HUES48 (cell line): Measurements from ENCODE around the gene MESP2.
"Not testable (repeated sequence)": the region's sequence is repeated elsewhere in the genome, so short reads cannot be mapped to it uniquely, and the experiment has no call there.

Experiments used
- H3K27ac ChIP-seq: one replicate; pipeline ENCODE4 v1.7.0; 2013; ENCODE audit warnings: low read depth, low read length, inconsistent platforms
- H3K27me3 ChIP-seq: 2 replicates; pipeline ENCODE4 v1.6.1; 2013; ENCODE audit warnings: mild to moderate bottlenecking, low read length; ENCODE audit not compliant: control insufficient read depth, insufficient read depth
- H3K36me3 ChIP-seq: 2 replicates; pipeline ENCODE4 v1.6.1; 2013; ENCODE audit warnings: low read length; ENCODE audit not compliant: control insufficient read depth, insufficient read depth
- H3K4me1 ChIP-seq: 2 replicates; pipeline ENCODE4 v1.6.1; 2013; ENCODE audit warnings: mild to moderate bottlenecking, low read length; ENCODE audit not compliant: control insufficient read depth, insufficient read depth
- H3K4me3 ChIP-seq: 2 replicates; pipeline ENCODE4 v1.5.1; 2013; ENCODE audit warnings: mild to moderate bottlenecking, low read depth, low read length
- H3K9ac ChIP-seq: 2 replicates; pipeline ENCODE4 v1.6.1; 2013; ENCODE audit warnings: mild to moderate bottlenecking, low read depth, low read length, moderate library complexity
- H3K9me3 ChIP-seq: 2 replicates; pipeline ENCODE4 v1.6.1; 2013; ENCODE audit warnings: low read length; ENCODE audit not compliant: control insufficient read depth, insufficient read depth

The MESP2 gene

GRCh38 chr15:89781055-89781454, 4.9 kb downstream of the MESP2 start:
- Histone ChIP-seq H3K27me3 (peaks cover 23% of the 10 kb centered on the region), H3K9me3 (no peaks in the 10 kb centered on the region), H3K4me3 (no peak overlapping the region), H3K4me1 (peaks cover 17% of the 10 kb centered on the region), H3K9ac (no peak overlapping the region), H3K27ac (no peak overlapping the region), H3K36me3 (no peaks in the 10 kb centered on the region)

DNA sequence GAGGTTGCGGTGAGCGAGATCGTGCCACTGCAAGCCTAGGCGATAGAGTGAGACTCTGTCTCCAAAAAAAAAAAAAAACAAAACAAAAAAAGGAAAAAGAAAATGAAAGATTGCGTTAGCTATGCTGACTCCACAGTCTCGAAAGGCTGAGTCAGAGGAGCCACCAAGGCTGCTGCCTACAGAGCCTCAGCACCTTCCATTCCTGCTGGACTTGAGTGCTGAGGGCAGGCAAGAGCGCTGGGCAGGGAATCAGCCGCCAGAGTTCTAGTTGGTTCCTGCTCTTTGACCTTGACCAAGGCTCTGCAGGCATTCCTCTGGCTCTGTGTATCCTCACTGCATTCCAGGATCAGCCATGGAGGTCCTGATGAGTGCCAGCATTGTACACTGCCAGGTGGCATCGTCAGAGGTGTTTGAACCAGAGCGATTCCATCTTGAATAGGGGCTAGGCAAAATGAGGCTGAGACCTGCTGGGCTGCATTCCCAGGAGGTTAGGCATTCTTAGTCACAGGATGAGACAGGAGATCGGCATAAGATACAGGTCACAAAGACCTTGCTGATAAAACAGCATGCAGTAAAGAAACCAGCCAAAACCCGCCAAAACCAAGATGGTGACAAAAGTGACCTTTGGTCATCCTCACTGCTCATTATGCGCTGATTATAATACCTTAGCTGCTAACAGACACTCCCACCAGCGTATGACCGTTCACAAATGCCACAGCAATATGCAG, 5.9 kb downstream of the MESP2 start:
- H3K4me1 ChIP-seq = peaks cover 17% of the 10 kb centered on the region
- no peak overlapping the region for H3K4me3 ChIP-seq
- H3K9me3 ChIP-seq = no peaks in the 10 kb centered on the region
- H3K36me3 ChIP-seq = no peaks in the 10 kb centered on the region
- H3K27me3 ChIP-seq = peaks cover 14% of the 10 kb centered on the region
- H3K27ac ChIP-seq = no peak overlapping the region
- H3K9ac ChIP-seq = no peak overlapping the region

DNA sequence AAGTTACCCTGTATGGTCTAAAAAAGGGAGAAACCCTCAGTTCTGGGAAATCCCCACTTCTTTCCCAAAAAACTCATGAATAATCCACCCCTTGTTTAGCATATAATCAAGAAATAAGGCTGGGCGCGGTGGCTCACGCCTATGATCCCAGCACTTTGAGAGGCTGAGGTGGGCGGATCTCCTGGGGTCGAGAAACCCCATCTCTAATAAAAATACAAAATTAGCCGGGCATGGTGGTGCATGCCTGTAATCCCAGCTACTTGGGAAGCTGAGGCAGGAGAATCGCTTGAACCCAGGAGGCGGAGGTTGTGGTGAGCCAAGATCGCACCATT, 6.5 kb downstream of the MESP2 start:
- H3K36me3 ChIP-seq, H3K9me3 ChIP-seq, H3K9ac ChIP-seq, H3K27me3 ChIP-seq, H3K4me3 ChIP-seq, H3K27ac ChIP-seq: not testable (repeated sequence)
- H3K4me1 ChIP-seq = peaks cover 17% of the 10 kb centered on the region

DNA sequence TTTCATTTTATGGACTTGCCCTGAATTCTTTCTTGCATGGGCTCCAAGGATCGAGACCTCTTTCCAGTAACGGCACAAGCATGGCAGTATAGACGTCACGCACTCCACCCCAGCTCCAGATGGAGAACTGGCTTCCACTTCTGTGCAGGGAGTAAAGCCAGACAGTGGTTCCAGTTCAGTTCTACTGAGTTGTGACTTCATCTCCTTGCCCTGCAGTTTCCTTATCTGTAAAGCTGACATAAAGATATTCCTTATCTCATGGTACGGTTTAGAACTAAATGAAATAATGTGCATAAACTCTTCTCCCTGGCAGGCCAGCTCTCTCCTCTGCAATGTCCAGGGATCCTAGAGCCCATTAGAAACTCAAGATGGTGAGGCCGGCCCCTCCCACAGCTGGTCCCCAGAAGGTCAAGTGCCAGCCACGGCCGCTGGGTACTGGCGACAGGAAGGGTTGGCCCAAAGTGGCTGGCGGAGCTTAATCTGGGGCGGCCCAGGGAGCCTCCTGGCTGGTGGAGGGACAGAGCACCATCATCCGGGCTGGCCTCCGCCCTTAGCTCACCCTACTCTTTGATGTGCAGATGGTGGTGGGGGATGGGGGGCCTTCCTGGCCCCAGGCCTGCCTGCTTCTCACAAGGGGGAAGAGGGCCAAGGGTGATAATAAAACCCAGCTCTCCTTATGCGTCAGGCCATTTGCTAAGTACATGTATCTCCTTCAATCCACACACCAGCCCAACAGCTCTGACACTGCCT, 7.2 kb downstream of the MESP2 start:
- Histone ChIP-seq H3K27me3 (peaks cover 4% of the 10 kb centered on the region; the same call in 1 of the 2 replicates), H3K9me3 (no peaks in the 10 kb centered on the region), H3K9ac (no peak overlapping the region), H3K4me3 (no peak overlapping the region), H3K27ac (peak overlapping the region; percentile 52), H3K36me3 (no peaks in the 10 kb centered on the region), H3K4me1 (peaks cover 17% of the 10 kb centered on the region)

- Histone ChIP-seq H3K27me3 (peaks cover 4% of the 10 kb centered on the region; the same call in 1 of the 2 replicates), H3K9me3 (no peaks in the 10 kb centered on the region), H3K4me3 (no peak overlapping the region), H3K9ac (no peak overlapping the region), H3K4me1 (peaks cover 17% of the 10 kb centered on the region), H3K36me3 (no peaks in the 10 kb centered on the region), H3K27ac (peak overlapping the region; percentile 52)
Observed at GRCh38 chr15:89783861-89784685, 7.9 kb downstream of the MESP2 start.

DNA sequence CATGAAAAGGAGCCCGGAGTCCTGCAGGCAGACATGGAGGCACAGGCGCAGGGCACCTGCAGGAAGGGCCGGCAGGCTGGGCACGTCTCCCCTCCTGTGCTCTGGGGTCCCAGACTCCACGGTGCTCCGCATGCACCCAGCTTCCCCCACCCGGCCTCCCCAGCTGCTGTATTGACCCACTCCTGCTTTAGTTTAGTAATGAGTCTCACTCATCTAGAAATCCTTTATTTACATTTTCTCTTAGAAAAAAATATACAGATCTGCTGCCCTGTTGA, 8.5 kb downstream of the MESP2 start:
- Histone ChIP-seq H3K9me3 (no peaks in the 10 kb centered on the region), H3K36me3 (no peaks in the 10 kb centered on the region), H3K4me3 (no peak overlapping the region), H3K4me1 (peaks cover 17% of the 10 kb centered on the region), H3K27me3 (peaks cover 4% of the 10 kb centered on the region; the same call in 1 of the 2 replicates), H3K9ac (no peak overlapping the region), H3K27ac (no peak overlapping the region)

DNA sequence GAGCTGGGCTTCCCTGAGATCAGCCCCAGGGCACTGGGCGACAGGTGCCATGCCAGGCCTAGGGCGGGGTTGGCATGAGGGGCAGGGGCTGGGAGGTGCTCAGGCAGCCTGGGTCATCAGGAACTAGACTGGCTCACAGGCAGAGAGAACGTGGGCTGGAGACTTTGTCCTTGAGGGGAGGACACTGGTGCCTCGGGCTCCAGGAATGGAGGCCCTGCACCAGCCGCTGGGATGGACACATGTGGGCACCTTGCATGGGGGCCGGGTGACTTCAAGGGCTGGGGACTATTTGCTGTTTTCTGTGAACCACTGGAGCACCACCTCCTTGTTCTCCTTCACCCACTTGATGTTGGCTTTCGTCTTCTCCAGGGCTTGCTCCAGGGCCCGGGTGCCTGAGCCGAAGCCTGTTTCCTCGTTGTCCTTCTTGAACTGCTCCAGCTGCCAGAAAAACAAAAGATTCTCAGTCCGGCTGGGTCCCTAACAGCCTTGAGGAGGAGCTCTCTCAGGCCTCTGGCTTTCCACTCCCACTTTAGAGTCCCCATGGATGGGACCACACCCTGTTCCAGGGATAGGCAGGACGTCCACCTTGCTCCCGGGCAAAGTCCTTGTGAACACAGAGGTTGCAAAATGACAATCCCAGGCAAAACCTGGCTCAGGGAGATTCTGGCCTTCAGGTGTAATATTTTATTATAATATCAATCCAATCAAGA, 9.1 kb downstream of the MESP2 start:
- H3K27ac ChIP-seq = no peak overlapping the region
- no peaks in the 10 kb centered on the region for H3K36me3 ChIP-seq
- peaks cover 4% of the 10 kb centered on the region; the same call in 1 of the 2 replicates for H3K27me3 ChIP-seq
- H3K4me3 ChIP-seq = no peak overlapping the region
- peaks cover 17% of the 10 kb centered on the region for H3K4me1 ChIP-seq
- H3K9ac ChIP-seq = no peak overlapping the region
- no peaks in the 10 kb centered on the region for H3K9me3 ChIP-seq

GRCh38 chr15:89785774-89786140, 9.6 kb downstream of the MESP2 start:
- H3K27ac ChIP-seq = no peak overlapping the region
- no peaks in the 10 kb centered on the region for H3K36me3 ChIP-seq
- peaks cover 2% of the 10 kb centered on the region; the same call in 1 of the 2 replicates for H3K27me3 ChIP-seq
- H3K4me1 ChIP-seq = peaks cover 17% of the 10 kb centered on the region
- H3K9ac ChIP-seq = no peak overlapping the region
- H3K9me3 ChIP-seq = no peaks in the 10 kb centered on the region
- no peak overlapping the region for H3K4me3 ChIP-seq

DNA sequence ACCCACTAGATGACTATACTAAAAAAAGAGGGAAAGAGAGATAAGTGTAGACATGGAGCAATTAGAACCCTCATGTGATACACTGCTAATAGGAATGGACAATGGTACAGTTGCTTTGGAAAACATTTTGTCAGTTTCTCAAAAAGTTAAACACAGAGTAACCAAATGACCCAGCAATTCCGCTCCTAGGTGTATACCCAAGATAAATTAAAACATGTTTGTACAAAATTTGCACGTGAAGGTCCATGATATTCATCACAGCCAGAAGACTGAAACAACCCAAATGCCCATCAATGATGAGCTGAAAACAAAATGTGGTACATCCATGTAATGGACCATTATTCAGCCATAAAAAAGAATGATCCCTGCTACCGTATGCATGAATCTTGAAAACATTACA, 11.8 kb downstream of the MESP2 start:
- H3K27me3 ChIP-seq = no peaks in the 10 kb centered on the region
- peaks cover 16% of the 10 kb centered on the region for H3K4me1 ChIP-seq
- H3K9me3 ChIP-seq = no peaks in the 10 kb centered on the region
- H3K4me3 ChIP-seq = no peak overlapping the region
- no peak overlapping the region for H3K27ac ChIP-seq
- no peaks in the 10 kb centered on the region for H3K36me3 ChIP-seq
- H3K9ac ChIP-seq = no peak overlapping the region

DNA sequence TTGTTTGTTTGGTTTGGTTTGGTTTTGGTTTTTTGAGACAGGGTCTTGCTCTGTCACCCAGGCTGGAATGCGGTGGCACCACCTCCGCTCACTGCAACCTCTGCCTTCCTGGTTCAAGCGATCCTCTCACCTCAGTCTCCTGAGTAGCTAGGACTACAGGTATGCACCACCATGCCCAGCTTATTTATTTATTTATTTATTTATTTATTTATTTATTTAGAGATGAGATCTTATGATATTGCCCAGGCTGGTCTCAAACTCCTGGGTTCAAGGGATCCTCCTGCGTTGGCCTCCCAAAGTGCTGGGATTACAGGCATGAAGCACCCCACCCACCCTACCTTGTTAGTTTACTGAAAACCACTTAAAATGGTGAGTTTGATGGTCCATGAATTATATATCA, 12.5 kb downstream of the MESP2 start:
- H3K4me1 ChIP-seq = peaks cover 10% of the 10 kb centered on the region; the same call in 1 of the 2 replicates
- not testable (repeated sequence) for H3K9ac ChIP-seq, H3K4me3 ChIP-seq, H3K36me3 ChIP-seq, H3K27me3 ChIP-seq, H3K9me3 ChIP-seq, H3K27ac ChIP-seq
